Inflammatory macrophage treated with lipopolysaccharide for 1 hour (primary cell): ENCODE measurements around the gene WDR5.

Source experiments
- DNase-seq, 2 donors: peaks; one replicate each; pipeline ENCODE4 v3.0.0-alpha.2; 2020 to 2022

WDR5 gene

DNA sequence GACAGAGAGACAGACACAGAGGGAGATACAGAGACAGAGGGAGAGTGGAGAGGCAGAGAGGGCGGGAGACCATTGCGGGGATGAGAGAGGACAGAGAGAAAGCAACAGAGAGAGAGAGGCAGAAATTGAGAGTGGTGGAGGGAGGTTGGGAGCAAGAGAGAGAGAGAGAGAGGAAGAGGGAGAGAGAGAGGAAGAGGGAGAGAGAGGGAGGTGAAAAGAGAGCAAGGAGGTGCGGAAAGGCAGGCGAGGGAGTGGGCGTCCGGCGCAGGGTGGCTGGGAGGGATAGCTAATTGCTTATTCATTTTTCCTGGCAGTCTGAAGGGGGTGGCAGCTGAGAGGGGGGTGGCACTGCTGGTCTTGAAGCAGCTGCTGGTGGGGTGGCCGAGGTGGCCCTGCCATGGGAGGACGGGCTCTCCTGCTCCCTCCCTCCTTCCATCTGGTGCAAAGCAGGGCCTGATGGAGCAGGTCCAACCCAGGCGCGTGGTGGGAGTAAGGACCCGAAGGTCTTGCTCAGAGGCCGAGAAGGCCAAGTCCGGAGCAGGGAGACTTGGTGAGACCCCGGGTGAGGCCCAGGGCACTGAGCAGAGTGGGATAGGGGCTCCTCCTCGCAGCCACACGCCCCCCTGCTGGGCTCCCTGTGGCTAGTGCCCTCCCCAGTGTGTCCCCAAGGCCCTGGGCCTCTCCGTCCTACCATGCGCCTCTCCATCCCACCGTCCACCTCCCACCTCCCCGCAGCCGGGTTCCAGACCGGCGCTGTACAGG is 53.8 kb downstream of the WDR5 start:
- no peak for DNase-seq

DNA sequence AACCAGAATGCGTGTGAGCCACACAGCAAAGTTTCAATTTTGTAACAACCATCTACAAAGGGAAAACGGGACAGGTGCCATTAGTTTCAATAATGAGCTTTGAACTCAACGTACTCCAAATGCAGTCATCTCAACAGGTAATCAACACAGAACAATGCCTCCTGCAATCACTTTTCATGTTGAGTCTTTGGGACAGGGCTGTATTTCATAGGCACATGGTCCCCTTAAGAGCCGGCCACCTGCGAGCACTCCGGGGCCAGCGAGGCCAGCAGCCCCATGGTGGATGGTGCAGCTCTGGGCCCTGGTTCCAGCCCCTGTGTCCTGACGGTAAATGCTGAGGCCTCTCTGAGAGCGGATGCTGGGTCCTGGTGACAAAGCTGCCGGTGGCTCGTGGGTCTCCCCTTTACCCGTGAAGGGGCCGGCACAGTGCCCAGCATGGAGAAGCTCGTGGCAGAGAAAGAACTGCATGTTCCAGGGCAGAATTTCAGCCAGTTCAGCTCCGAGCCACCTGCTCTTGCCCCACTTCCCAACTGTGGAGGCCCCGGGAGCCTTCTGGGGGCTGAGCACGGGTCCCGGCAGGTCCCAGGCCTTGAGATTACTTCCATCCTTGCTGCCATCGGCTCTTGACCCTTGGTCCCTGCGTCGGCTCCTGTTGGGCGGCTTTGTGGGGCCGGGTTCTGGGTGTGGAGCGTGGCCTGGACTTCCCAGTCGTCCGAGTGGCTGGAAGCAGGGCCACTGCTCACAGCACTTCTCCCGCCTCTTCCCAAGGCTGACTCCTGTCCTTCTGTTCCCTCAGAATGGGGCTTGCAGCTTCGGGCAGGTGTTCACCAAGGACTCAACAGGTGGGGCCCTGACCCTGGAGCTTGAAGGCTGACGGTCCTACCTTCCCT is 54.6 kb downstream of the WDR5 start:
- no peak for DNase-seq

DNA sequence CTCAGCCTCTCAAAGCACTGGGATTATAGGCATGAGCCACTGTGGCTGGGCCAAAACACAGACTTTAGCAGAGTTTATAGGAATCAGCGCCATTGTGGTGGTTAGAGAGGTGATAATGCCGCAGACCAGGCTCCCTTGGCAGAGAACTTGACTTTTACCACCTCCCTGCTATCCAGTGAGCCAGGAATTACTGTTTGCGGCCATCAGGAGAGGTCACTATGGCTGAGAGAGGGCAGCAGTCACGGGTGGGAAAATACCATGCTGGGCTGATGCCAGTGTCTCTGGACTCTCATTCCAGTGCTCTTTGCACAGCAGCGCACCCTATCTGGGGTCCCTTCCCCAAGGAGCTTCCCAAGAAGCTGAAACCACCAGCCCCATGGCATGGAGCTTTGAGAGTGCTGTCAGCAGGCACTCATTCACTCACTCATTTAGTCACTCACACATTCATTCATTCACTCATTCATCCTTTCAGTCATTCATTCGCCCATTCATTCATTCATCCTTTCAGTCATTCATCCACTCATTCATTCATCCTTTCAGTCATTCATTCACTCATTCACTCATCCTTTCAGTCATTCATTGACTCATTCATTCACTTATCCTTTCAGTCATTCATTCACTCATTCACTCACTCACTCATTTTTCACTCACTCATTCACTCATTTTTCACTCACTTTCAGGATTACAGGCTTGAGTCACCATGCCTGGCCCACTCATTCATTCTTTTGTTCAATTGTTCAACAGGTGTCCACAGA is 55.8 kb downstream of the WDR5 start:
- DNase-seq, result no peak

DNA sequence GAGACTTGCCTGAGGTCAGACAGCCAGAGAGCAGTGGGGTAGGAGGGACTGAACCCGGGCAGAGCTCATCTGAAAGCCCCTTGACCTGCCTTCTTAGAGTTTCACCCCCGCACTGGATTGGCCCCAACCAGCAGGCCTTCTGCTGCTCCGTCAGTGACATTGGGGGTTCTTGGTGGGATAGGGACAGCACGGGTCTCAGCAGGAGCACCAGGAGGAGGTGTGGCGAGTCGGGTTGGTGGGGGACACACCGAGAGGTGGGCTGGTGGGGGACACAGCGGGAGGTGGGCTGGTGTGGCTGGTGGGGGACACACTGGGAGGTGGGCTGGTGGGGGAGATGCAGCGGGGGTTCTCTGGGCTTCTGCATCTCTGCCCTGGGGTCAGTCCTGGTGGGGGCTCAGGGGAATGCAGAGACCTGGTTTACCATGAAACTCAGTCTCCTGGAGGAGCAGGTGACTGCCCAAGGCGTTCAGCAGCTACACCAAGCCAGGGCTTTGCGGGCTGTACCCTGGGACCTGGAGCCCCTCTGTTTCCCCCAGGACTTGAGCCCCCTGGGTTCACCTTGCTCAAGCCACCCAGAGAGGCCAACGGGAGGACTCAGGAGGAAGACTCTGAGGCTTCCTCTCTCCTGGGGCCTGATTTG is 56.5 kb downstream of the WDR5 start:
- no peak for DNase-seq

DNA sequence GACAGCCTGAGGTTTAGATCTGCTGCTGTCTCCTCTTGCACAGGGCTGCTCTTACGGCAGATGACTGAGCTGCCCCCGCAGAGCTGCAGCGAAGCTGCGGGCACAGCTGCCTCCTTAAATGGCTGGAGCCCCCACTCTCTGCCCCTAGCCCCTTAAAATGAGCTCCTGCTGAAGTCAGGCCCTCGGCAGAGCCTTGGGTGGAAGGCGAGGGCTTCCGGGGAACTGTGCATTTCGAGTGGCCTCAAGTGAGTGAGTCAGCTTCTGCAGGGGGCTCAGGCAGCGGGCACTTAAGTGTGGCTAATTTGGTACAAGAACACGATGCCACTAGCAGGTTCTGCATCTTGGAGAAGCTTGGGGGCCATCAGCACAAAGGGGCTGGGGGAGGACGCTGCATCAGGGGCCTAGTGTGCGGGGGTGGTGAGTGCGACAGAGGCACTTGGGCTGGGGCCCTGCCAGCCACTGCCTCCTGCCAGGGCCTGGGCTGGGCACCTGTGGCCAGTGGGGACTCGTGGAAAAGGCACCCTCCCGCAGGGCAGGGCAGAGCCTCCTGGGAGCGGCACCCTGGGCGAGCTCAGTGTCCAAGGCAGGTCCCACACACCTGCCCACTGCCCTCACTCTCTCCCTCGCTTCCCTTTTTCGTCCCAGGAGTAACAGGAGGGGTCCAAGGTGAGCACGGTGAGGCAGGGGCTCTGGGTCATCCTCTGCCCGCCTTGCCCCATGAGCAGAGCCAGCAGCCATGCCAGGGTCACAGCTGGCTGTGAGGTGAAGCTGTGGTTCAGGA is 57.3 kb downstream of the WDR5 start:
- no peak for DNase-seq

DNA sequence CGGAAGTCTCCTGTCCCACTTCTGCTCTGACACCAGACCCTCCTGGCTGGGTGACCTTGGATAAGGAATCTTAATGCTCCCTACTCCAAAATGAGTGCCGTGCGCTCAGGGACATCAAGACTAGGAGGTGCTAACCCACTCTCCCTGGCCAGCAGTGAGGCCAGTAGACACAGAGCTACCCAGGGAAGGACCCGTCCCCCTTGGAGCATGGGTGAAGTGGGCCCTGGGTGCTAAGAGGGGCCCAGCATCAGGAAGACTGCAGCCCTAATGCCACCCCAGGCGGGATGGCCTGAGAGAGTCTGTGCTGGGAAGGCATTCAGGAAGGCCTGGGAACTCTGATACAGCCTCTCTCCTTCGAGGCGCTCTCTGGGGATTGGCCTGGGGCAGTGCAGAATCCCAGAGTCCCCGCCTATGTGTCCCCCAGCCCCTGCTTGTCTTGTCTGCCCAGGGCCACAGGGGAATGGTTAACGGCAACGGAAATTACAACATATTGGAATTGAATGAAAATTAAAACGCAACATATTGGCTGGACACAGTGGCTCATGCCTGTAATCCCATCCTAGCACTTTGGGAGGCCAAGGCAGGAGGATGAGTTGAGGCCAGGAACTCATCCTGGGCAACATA is 58.1 kb downstream of the WDR5 start:
- DNase-seq, result no peak

DNA sequence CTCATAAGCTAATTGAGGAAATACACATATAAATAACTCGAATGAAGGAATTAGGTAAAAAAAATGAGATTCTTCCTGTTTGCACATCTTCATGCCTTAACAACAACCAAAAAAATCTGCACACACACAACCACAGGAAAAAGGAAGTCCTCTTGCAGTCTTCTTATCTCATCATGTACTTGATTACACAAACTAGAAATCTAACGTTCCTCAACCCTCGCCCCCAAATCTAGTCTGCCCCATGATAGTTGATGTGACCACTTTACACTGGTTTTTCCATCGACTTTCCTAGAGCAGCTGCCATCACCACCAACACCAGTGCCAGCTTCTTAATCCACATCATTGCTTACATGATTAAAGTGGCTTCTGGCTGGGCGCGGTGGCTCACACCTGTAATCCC is 59.7 kb downstream of the WDR5 start:
- DNase-seq, result peak; percentile 45 to 70

DNA sequence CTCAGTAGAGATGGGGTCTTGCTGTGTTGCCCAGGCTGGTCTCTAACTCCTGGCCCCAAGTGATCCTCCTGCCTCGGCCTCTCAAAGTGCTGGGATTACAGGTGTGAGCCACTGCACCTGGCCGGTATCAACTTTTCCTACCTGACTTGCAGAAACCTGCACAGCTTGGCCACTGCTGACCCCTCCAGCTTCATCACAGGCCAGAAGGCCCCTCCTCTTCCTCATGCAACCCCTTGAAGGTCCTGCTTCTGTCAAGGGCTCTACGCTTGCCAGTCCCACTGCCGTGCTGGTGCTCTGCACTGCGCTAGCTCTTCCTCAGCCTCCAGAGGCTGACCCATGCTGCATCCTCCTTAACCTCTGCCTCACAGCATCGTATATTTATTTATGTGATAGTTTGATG is 61.0 kb downstream of the WDR5 start:
- no peak for DNase-seq

DNA sequence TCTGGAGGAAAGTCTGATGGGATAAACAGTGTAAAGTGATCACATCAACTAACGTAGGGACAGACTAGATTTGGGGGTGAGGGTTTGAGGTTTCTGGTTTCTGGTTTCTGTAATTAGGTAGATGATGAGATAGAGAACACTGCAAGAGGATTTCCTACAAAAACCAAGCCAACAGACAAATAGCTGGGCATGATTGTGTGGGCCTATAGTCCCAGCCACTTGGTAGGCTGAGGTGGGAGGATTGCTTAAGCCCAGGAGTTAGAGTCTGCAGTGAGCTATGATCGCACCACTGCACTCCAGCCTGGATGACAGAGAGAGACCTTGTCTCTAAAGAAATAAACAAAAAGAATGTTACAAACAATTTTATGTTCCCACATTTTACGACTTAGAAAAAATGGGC is 62.9 kb downstream of the WDR5 start:
- DNase-seq, result peak in 1 of 2 donors; percentile 21

DNA sequence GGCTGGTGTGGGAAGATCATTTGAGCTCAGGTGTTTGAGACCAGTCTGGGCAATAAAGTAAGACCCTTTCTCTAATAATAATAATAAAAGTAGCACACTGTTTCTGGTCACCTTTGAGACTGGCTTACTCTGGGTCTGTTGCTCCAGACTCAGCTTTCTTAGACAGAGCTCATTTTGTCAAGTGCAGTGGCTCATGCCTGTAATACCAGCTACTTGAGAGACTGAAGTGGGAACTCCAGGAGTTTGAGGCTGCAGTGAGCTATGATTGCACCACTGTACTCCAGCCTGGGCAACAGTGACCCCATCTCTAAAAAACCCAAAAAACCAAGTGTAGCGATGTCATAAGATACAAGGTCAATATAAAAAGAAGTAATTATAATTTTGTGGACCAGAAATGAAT is 64.8 kb downstream of the WDR5 start:
- DNase-seq, result no peak

DNA sequence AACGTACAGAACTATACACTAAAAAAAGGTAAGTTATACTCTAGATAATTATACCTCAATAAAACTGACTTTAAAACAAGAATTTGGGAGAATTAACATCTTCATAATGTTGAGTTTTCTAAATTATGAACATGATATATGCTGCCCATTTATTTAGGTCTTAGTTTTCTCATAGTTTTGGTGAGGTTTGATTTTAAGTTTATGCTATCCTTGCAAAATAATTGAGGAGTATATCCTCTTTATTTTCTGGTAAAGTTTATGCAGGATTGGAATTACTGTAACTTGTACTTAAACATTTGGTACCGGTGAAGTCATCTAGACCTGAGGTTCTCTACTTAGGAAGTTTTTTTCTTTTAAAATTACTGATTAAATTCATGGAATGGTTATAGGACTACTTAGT is 67.3 kb downstream of the WDR5 start:
- no peak for DNase-seq

DNA sequence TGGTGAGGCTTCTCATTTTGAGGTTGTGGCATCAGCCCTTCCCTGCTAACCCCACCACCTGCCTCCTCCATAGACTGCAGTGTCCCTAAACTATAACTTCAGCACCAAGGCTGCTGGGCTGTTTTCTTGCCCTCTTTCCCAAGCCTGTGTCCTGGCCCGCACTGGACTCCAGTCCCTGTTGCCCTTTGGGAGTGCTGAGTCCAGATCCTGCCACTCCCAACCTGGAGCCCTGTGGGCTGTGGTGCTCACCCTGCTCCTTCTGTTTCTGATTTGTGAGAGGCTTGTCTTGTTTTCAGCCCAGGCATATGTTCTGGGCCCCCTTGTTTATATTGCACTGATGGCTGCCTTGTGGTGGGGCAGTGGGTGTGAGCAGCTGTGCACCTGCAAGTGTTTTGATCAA is 68.2 kb downstream of the WDR5 start:
- DNase-seq, result no peak

DNA sequence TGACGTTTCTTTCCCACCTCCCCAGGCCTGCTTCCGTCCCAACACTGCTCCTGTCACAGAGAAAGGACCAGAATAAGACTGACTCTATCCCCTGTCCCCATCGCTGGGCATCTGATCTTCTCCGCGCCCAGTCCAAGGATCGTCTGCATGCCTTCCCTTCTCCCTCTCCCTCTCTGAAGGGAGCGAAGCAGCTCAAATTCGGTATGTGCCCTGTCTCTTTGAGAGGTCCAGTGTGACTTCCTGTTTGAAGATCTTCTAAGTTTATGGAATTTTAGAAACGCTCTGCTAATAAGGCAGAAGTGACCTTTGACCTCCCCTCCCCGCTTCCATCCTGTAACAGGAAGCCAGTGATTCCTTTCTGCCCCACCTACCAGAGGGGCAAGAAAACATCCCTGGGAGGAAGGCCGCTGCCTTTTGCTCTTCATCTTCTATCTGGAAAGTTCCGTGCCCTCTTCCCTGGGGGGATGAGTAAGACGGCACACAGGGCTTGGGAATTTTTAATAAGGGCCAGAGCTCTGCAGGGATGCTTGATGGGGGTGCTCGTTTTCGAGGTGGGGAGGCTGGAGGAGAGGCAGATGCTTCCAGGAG is 69.2 kb downstream of the WDR5 start:
- no peak for DNase-seq

DNA sequence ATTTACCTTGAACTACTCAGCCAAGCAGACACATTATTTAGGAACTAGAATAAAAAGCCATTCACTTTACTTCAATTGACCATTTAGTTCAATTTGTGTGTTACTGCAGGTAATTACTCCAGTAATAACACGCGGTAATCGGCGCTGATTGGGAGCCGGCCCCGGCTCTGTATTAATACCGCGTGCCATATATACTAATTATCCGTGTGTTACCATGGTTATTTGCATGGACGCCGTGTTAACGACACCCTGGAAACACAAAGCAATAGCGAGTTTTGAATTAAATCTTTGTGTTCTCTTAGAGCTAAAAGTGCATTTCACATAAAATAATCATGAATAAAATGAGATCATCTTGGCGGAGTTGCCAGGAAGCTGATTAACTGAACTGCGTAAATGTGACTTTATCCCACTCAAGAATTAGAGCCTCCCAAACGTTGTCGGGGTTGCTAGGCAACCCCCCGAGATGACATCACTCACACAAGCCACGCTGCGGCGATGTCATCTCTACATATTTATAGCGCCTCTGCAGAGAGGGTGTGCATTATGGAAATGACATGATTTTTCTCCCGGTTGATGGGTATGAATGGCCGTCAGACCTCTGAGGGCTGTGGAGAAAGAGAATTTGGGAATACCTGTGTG is 69.9 kb downstream of the WDR5 start:
- DNase-seq, result no peak

DNA sequence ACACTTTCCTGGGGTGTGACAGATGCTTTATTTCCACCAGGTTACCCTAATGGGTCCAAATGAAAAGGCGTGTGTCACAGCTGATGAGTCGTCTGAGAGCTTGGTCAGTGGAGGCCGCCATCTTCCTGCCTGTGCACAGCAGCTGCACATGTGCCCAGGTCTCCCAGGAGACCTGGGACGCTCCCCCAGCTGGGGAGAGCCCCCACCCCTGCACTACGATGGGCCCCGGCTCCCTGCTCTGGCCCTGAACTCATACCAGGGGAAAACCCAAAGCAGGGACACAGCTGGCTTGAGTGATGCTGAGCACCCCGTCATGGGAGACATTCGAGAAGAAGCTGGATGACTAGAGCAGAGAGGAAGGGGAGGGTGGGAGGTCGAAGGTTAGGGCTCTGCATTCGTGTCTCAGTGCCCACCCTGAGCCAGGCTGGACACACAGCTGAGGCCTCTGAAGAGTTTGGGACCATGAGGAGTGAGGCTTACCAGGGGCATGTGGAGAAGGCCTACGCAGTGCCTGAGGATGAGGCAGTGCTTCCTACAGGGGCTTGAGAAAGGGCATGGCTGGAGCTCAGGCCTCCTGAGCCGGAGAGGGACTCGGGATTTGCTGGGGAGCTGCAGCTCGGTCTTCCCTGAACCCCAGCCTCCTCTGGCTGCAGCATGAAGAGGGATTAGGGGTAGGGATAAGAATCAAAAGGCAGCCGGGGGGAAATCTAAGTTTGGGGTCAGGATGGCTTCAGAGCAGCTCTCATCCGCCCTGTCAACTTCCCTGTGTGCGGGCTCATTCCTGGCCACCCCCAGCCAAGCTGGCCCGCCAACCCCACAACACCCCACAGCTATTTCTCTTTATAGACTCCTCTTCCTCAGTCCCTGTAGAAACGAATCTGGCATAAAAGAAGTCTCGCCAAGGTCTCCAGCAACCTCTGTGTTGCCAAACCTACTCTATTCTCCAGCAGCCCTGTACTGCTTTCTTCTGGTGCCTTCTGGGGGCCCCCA is 70.7 kb downstream of the WDR5 start:
- no peak for DNase-seq

DNA sequence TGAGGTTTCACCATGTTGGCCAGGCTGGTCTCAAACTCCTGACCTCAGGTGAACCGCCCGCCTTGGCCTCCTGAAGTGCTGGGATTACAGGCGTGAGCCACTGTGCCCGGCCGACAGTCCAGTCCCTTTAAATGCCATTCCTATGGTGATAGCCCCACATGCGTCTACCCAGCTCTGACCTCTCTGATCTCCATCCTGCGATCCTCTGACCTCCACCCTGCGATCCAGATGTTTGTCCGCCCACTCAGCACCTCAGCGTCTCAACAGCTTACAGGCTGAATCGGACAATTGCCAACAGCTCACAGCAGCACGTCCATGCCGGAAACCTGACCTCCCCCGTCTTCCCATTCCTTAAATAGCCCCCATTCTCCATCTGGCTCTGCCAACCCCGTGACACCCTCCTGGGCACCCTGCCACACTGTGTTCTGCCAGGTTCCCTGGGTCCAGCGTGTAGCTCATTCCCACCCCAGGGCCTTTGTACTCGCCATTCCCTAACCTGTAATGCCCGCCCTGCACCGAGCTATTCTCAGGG is 72.5 kb downstream of the WDR5 start:
- DNase-seq, result no peak

DNA sequence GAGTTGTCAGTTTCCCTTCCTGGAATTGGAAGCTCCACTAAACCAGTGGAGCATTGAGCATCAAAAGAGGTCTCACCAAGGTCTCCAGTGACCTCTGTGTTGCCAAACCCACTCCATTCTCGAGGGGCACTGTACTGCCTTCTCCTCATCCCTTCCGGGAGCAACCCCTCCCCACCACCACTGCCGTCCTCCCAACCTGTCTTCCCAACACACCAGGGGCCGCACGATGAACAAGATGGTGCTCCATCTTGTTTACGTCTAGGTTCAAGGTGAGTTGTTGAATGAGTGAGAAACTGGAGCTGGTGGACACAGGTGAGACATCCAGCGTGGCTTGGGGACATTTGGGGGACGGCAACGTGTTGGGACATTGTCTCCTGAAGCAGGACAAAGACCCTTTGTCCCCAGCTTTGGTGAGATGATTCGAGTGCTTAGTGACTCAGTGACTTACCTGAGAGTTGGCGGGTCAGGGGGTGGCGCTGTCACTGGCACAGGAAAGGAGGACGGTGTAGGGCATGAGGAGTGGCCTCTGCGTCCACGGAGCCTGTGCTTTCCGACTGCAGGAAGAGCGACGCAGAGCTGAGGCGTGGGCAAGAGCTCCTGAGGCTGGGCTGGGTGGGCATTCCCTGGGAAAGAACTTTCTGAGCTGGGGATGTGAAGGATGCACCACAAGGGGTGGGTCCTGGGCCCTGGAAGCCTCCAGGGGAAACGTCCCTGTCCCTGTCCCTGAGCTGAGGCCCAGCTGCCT is 73.3 kb downstream of the WDR5 start:
- DNase-seq, result no peak
